Lower leg skin (tissue), 4 donors: Measurements from ENCODE around the gene SKOR1. TPM values are rescaled to one million over a fixed set of nuclear protein-coding genes. Genes with fewer than 3 reads are reported as not detected.

Experiments used
- DNase-seq, 2 donors: peaks; one replicate each; pipeline ENCODE4 v3.0.0-alpha.2; 2019; ENCODE audit warnings: low spot score in 2 of 2
- H3K4me3 ChIP-seq: fragments of 200-600 bp; sonication (generic); 2 replicates; pipeline ENCODE4 v1.5.1; 2017; ENCODE audit warnings: mild to moderate bottlenecking, low read depth; ENCODE audit not compliant: poor library complexity, severe bottlenecking
- CTCF ChIP-seq, 3 donors: fragments of 450-650 bp; IDR thresholded peaks; one replicate each; pipeline ENCODE4 v1.5.1; 2016; ENCODE audit warnings: antibody characterized with exemption in 3 of 3, mild to moderate bottlenecking in 3 of 3, moderate library complexity in 2 of 3
- POLR2A ChIP-seq, 2 donors: fragments of 450-650 bp; IDR thresholded peaks; one replicate each; pipeline ENCODE4 v1.6.1; 2016 to 2017; ENCODE audit warnings: antibody characterized with exemption in 2 of 2, mild to moderate bottlenecking in 1 of 2, moderate library complexity in 1 of 2
- WGBS, 2 donors: methylation state at CpG; one replicate each; pipeline ENCODE4 v1.1.5; 2018; 5-methylcytosine and 5-hydroxymethylcytosine counted together
- intact Hi-C: fragments of 100-400 bp; cut with DNase I; formaldehyde crosslinking; loops from one replicate; pipeline ENCODE4 v1.15.0; 2023; ENCODE audit warnings: low total_unique reads
- total RNA-seq, 4 donors: library from RNA; depleted of rRNA; stranded (reverse); fragments of >200 nt; gene quantifications; one replicate each; pipeline ENCODE4 v1.1.0, GENCODE V29; 2016

Gene SKOR1
- total RNA-seq, 4 donors from 2014 or later, result 1.2 to 2.2 (median 1.5) TPM; not detected in 1

DNA sequence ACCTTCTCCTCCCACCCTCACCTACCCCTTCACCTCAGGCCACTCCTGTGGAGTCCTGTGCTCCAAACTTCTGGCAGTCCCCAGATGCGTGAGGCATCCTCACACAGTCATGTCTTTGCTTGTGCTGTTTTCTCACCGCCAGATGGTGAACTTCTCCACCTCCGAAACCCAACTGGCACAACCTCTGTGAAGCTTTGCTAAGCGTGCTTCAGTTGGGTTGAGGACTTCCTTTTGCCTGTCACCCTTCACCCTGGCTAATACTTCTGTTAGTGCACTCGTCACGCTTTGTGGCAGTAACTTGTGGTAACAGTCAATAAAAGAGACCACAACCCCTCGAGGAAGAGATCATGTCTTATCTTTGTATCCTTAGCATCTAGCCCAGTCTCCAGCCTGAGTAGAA lies 42.0 kb upstream of the SKOR1 start:
- intact Hi-C loops, result no loop called here
- no peak for TF ChIP-seq POLR2A (IDR thresholded peaks at IDR 0.05)
- no peak overlapping the region for H3K4me3 ChIP-seq
- WGBS, 2 donors, result 80 to 91% methylated on average over 7 of the region's 7 CpGs
- DNase-seq, result no peak

DNA sequence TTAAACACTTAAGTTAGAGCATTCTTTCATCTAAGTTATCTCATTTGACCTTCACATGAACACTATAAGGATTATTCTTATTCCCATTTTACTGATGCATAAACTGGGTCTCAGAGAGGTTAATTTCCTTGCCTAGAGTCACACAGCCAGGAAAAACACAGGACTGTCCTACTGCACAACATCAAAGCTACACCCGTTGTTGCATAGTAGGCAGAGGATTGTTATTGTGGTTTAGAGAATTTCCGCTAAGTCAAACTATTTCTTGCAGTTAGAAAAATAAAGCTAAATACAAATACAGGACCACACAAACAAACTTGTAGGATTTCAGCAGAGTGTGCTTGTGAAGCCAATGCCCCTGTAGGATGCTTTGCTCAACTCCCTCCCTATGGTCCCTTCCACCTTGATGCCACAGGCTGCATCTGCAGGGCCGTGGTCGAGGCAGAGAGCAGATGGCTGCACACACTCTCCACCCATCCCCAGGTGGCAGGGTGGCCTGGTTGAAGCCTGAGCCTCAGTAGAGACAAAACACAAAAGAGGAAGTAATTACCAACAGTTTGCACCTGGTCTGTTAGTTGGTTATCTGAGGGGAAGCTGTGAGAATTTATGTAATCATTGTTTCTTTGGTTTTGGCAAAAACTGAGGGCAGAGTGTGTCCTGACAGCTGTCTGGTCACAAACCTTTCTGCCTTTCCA lies 41.1 kb upstream of the SKOR1 start:
- TF ChIP-seq CTCF (IDR thresholded peaks at IDR 0.05), result no peak
- no peak for TF ChIP-seq POLR2A (IDR thresholded peaks at IDR 0.05)
- no peak overlapping the region for H3K4me3 ChIP-seq
- no peak for DNase-seq
- intact Hi-C loops, result no loop called here
- 70 to 81% methylated on average over 4 of the region's 4 CpGs for WGBS, 2 donors

DNA sequence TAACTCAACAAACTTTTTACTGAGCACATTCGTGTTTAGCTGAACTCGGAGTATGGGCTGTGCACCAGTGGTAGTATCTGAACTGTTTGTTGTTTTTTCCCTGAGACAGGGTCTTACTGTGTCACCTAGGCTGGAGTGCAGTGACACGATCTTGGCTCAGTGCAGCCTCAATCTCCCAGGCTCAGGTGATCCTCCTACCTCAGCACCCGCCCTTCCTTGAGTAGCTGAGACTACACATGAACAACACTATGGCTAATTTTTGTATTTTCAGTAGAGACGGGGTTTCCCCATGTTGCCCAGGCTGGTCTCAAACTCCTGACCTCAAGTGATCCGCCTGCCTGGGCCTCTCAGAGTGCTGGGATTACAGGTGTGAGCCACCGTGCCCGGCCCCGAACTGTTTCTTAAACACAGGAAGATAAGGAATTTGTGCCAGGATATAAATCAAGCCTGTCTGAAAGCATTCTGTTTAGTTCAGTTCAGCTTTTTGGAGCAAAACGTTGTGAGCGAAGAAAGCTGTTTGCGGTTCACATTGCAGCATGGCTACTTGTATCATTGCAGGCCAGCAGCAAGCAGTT lies 40.4 kb upstream of the SKOR1 start:
- intact Hi-C loops, result no loop called here
- 88 to 90% methylated on average over 12 of the region's 12 CpGs for WGBS, 2 donors
- no peak overlapping the region for H3K4me3 ChIP-seq
- TF ChIP-seq POLR2A (IDR thresholded peaks at IDR 0.05) (no peak), CTCF (IDR thresholded peaks at IDR 0.05) (no peak)
- DNase-seq, result no peak

- no peak overlapping the region for H3K4me3 ChIP-seq
- TF ChIP-seq CTCF (IDR thresholded peaks at IDR 0.05) (no peak), POLR2A (IDR thresholded peaks at IDR 0.05) (no peak)
- no peak for DNase-seq
- WGBS, 2 donors, result 88 to 91% methylated on average over 5 of the region's 5 CpGs
- intact Hi-C loops, result no loop called here
Observed at GRCh38 chr15:67785431-67785830, 39.9 kb upstream of the SKOR1 start.

DNA sequence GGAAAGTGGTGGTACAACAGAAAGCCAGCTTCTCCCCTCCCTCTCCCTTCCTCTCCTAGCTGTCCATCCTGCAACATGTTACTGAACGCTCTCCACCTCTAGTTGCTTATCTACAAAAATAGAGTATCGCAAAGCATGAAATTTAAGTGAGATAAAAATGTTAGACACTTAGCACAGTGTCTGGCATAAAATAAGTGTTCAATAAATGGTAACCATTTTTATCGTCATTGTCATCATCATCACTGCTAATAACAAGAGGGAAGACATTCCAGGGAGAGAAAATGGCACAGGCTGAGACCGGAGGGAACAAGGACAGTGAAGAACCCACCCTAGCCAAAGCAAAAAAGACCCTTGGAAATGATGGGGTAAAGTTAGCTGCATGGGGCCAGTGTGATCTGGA lies 38.7 kb upstream of the SKOR1 start:
- DNase-seq, result no peak
- intact Hi-C loops, result no loop called here
- no peak overlapping the region for H3K4me3 ChIP-seq
- WGBS, 2 donors, result 97 to 98% methylated on average over 4 of the region's 4 CpGs
- TF ChIP-seq CTCF (IDR thresholded peaks at IDR 0.05) (no peak), POLR2A (IDR thresholded peaks at IDR 0.05) (no peak)

- no peak for DNase-seq
- intact Hi-C loops, result no loop called here
- TF ChIP-seq POLR2A (IDR thresholded peaks at IDR 0.05), result no peak
- no peak for TF ChIP-seq CTCF (IDR thresholded peaks at IDR 0.05)
- no peak overlapping the region for H3K4me3 ChIP-seq
Observed at GRCh38 chr15:67788986-67789385, 36.3 kb upstream of the SKOR1 start.
